IPS-11a (cell line): ENCODE results near the gene ANGPT4.
"Not testable (repeated sequence)": the region's sequence is repeated elsewhere in the genome, so short reads cannot be mapped to it uniquely, and the experiment has no call there.

ENCODE experiments used
- H3K4me3 ChIP-seq: one replicate; pipeline ENCODE4 v1.5.1; 2013; ENCODE audit warnings: low read depth, low read length, control low read depth

Gene ANGPT4

DNA sequence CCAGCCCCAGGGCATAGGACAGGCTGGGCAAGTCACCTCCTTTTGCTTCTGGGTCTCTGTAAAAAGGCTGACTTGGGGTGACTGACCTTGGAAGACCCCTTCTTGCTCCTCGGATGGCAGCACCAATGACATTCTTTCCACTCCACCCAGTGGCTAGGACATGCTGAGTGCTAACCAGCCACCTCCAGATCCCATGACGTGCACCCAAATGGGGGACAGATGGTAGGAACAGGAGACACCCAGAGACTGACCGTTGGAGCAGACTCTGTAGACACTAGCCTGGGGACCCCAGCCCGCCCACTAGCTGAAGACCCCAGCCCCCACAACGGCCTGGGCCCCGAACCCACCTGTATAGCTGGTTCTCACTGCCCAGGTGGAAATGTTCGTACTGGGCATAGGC is 38.3 kb downstream of the ANGPT4 start:
- H3K4me3 ChIP-seq: no peak overlapping the region

DNA sequence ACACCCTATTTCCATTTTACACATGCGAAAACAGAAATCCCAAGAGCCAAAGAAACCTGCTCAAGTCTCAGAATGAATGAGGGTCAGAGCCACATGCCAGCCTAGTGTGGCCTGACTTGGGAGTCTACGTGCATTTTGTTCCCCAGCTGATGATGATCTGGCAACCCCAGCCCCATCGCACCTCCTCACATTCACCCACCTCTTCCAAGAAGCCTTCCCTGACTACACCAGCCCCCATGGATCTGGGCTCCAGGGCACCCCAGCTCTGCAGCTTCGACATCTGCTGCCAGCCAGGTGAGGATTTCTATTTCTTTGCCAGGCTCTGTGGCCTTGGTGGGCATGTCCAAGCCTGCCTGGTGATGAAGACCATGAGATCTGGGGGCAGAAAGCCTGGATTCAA is 41.0 kb downstream of the ANGPT4 start:
- no peak overlapping the region for H3K4me3 ChIP-seq

DNA sequence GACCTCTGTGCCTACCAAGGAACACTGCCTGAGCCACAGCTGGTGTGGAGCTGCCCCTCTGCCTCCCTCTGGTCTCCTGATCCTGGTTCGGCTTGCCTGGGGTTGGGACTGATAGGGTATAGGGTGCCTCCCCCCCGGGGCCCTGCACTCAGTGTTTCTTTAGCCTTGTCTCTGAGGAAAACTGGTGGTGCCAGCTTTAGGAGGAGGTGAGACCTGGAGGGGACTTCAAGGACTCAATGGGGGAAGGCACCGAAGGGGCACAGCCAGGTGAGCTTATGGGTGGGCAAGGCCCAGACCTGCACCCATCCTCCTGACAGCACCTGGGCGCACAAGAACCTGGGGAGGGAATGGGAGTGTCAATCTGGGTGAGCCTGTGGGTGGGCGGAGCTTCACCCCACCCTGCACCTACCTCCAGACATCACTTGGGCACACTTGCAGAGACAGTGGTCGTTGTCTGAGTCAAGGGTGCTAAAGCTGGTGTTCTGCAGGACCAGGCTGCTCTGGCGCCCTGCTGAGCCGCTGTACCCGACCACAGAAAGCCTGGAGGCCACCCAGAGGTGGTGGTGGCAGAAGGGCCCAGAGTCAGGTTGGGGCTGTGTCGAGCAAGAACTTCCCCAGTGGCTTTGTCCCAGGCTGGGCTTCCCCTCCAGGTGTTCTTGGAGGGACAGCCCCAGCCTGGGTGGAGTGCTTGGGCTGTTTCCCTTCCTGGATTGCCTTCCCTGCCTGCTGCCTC is 42.1 kb downstream of the ANGPT4 start:
- no peak overlapping the region for H3K4me3 ChIP-seq

DNA sequence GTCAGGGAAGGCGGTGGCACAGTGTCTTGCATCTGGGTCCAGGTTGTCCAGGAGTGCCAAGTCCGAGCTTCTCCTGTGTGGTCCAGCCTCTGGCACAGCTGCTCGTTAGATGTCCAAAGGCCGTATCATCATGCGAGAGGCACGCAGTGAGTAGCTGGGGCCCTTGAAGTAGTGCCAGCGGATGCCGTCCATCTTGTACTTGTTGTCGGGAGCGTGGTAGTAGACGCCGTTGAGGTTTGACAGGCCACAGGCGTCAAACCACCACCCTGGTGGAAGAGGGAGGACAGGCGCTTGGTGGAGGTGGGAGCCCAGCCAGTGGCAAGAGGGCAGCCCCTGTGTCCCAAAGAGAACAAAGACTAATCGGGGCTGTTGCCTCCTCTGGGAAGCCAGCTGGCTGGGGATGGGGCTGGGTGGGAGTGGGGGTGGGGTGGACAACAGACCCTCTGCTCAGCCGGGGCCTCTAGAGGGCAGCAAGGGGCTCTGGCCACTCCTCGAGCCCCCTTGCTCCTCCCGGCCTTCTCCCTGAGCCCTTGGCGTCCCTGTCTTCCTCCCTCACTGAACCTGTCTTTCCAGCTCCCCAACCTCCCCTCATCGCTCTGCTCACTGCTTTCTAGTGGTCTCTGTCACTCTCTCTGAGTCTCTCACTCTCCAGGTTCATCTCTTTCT is 43.1 kb downstream of the ANGPT4 start:
- no peak overlapping the region for H3K4me3 ChIP-seq

DNA sequence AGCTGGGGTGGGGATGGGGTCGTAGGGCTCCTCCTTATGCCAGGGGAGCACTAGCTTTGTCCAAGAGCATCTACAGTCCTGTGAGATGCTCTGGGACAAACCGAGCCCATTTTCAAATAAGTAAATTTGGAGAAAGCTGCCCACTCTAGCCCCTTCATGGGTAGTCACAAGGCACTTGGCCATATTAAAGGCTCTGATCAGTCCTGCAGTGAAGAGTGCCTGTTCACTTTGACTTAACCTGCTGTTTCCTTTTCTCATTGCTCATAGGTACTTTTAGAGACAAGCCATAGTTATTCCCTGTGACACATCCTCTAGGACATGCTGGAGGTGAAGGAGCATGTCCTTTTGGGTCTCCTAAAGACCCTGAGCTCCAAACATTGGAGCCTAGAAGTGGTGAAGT is 44.2 kb downstream of the ANGPT4 start:
- H3K4me3 ChIP-seq: no peak overlapping the region

DNA sequence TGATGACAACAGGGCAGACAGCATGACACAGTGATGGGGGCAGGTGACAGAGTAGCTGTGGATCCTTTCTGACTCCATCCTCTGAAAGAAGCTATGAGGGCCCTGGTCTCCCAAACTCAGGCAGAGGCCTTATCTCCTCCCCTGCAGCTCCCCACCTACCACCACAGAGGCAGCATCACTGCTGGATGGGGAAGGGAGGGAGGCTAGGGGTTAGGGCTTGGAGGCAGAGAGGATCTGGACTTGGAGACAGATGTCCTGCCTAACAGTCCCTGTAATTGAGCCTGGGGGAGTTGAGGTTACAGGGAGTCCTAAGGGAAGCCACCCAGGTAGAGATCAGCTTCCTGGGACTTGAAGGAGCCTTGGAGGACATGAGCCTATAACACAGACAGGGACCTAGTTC is 44.7 kb downstream of the ANGPT4 start:
- no peak overlapping the region for H3K4me3 ChIP-seq

DNA sequence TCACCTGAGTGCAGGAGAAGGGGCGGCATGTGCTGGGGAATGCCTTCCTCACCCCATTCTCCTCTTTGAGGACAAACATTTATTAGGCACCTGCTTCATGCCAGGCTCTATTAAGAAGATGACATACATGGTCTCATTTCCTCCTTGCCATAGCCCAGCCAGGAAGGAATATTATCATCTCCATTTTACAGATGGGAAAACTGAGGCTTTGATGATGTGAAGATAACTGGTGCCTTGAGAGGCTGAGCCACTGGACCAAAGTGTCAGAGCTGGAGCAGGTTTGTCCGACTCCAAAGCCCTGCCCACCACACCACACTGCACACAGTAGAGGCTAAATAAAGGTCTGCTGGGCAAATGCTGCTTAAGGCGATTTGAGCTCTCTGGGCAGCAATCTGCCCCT is 45.4 kb downstream of the ANGPT4 start:
- H3K4me3 ChIP-seq: no peak overlapping the region

DNA sequence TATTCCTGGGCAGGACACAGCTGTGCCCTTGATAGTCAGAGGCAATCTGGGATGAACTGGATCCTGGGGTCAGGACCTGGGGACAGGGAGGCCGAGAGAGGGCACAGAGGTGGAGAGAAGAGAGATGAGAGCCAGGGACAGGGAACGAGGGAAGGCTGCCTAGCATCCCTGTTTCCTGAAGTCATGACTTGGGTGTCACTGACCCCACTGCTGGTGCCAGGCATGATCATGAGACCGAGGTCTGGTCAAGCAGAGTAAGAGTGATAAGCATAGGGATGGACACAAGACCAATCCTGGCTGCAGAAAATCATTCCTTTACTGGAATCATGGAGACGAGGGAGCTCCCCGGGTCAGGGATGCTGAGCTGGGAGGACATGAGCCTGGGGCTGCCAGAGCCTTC is 46.5 kb downstream of the ANGPT4 start:
- H3K4me3 ChIP-seq: no peak overlapping the region

DNA sequence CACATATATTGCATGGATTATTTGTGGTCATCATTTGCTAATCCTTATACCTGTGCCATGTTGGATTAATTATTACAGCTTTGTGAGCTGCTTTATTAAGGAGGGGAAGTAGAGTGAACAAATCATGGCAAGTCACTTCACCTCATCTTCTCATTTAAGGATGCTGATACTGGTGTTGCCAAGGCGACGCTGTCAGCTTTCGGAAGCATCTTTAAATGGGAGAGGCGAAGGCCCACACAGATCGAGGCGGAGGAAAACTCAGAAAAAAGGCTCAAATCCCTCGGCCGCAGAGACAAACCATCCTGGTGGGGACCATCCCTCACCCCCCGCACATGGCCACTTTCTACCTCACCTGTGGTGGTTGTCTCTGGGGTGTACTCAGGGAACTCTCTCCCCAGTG is 47.9 kb downstream of the ANGPT4 start:
- no peak overlapping the region for H3K4me3 ChIP-seq

DNA sequence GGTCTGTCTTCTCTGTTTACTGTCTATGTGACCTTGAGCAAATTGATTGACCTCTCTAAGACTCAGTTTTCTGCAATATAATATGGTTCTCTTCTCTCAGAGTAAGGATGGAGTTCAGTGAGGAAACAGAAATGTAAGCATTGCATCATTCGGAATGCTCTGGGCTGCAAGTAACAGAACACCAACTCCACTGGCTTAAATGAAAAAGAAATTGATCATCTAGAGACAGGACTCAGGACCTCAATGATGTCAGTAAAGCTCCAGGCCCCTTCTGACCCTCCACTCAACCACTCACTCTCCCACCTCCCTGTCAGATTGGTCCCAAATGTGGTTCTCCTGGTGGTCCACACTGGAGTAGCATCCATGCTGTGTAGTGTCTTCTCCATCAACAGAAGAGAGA is 50.7 kb downstream of the ANGPT4 start:
- no peak overlapping the region for H3K4me3 ChIP-seq

DNA sequence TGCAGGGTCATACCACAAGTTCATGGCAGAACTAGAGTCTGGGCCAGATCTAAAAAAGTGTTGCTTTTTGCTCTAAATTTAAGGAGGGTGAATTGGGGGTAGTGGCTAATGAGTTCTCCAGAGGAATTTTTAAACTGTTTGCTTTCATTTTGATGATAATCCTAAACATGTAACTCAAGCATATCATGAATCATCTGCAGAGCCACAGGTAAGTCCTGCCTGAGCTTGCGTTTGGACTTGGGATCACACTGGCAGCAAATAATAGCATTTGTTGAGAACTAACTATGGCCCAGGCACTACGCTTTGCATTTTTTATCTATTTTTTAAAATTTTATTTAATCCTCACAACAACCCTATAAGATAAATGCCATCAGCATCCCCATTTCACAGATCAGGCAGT is 55.2 kb downstream of the ANGPT4 start:
- no peak overlapping the region for H3K4me3 ChIP-seq

DNA sequence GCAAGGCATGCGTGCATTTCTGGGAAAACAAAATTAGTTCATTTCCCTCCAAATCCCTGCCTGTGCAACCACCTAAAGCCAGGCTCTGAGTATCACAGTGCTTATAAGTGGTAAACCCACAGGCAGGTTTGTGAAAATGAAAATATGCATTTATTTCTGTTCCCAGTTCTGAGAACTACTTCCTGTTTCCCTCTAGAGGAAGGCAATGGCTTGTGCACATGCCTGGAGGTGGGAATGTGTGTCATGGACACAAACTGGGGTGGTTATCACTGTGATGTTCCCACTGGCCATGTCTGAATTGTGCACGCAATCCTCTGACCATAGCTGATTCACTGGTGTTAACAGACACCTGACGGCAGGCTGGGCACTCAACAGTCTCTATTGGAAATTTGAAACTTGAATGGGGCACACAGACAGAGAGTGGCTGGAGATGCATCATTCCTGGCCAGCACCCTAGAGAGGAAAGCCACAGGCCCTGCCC is 56.3 kb downstream of the ANGPT4 start:
- no peak overlapping the region for H3K4me3 ChIP-seq

DNA sequence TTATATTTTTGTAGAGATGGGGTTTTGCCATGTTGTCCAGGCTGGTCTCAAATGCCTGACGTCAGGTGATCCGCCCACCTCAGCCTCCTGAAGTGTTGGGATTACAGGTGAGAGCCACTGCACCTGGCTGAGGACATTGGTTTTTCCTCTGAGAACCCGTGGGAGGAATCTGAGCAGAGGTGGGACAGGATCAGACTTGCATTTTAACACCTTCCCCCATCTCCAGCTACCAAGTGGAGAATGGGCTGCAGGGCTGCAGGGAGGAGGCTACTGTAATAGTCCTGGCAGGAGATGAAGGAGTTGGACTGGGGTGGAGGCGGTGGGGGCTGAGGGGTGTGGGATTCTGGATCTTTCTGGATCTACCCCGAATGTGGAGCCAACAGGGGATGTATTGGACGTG is 58.1 kb downstream of the ANGPT4 start:
- no peak overlapping the region for H3K4me3 ChIP-seq

DNA sequence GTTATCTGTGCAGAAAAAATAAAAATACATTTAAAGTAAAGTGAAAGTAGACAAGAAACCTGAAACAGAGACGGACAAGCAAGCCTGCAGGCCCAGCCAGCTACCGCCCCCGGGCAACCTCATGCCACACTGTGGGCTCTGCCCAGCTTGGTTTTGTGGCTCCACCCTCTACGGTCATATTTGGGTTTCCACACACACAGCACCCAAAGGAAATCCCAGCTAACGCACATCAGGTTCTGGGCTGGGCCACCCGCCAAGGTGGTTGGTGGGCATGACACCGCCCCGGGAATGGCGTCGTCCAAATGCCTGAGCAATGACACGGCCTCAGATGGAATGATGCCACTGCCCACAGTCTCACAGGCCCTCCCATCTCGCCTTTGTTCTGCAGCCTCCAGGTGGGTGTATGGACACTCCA is 59.8 kb downstream of the ANGPT4 start:
- no peak overlapping the region for H3K4me3 ChIP-seq

DNA sequence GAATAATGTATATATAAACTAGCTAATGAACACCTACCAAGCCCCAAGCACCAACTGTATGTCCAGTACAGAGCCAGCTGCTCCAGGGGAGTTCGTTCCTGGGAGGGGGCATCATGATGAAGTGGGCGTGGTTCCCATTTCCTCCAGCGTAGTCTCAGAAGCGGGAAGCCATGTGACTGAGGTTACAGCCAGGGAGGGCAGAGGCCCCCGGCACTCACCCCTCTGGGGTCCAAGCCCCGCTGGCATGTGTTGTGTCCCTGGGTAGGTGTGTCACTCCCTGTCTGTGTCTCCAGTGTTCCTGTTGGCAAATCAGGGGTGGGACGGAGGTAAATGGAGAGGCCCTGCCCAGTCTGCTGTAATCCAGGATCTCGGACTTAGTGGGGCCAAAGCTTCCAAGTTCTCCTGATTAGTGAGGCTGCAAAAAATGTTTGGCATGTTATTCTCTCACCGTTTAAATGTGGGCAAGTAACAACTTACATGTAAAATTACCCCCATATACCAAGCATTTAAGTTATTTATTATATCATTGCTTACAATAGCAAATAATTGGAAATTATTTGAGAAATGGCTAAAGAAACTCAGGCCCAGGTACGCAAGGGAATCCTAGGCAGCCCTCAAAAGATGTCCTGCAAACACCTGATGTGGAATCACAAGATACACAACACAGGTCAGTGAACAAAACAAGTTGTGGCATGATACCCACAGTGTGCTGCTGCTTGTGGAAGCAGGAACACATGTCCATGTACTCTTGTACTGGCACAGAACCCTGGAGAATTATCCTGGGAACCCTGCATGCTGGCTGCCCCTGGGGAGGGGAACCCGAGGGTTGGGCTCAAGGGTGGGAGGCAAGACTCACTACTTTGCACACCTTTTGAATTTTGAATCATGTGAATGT is 60.4 kb downstream of the ANGPT4 start:
- no peak overlapping the region for H3K4me3 ChIP-seq

DNA sequence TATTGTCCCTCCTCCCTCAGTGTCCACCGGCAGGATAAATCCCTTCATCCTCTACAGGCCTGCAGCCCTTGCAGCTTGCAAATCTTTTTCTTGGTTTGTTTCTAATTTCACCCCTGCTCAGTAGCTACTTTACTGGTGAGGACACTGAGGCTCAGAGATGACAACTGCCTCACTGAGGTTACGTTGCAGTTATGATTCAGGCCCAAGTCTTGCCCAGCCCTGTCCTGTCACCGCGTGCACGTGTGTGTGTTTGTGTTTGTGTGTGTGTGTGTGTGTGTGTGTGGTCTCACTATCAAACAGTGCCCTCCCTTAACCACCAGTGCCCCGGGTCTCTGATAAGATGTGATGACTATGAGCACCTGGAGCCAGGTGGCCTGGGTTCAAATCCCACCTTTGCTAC is 61.5 kb downstream of the ANGPT4 start:
- no peak overlapping the region for H3K4me3 ChIP-seq

DNA sequence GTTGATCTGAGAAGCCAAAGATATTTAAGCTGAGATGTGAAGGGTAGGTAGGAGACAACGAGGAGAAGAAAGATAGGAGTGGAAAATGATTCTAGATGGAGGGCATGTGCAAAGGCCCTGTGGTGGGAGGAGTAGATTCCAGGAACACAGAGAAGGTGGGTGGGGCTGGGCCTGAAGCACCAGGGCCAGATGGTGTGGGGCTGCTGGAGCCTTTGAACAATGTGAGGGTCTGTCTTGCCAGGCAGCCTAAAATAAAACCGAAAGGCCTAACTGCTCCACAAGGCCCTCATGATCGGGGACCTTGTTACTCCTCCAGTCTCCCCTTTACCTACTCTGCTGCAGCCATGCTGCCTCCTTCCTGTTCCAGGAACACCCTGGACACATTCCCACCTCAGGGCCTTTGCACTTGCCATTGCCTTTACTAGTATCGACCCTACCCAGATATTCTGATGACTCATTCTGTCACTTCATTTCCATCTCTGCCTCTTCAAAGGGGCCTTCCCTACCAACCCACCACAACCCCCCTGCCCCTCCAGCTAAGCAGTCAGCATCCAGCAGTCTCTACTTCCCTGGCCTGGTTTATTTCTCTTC is 62.6 kb downstream of the ANGPT4 start:
- H3K4me3 ChIP-seq: no peak overlapping the region

DNA sequence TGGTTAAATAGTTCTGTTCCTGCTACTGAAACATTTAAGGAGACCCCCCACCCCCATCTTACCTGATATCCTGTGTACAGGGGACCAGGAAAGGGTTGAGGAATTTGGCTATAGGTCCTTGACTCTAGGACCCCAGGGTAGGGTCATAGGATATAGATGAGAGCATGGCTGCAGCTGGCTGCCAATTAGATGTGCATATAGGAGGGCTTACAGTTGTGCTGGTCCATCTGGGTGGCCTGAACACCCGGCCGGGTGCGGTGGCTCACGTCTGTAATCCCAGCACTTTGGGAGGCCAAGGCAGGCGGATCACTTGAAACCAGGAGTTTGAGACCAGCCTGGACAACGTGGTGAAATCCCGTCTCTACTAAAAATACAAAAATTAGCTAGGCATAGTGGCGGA is 67.4 kb downstream of the ANGPT4 start:
- H3K4me3 ChIP-seq: not testable (repeated sequence)

DNA sequence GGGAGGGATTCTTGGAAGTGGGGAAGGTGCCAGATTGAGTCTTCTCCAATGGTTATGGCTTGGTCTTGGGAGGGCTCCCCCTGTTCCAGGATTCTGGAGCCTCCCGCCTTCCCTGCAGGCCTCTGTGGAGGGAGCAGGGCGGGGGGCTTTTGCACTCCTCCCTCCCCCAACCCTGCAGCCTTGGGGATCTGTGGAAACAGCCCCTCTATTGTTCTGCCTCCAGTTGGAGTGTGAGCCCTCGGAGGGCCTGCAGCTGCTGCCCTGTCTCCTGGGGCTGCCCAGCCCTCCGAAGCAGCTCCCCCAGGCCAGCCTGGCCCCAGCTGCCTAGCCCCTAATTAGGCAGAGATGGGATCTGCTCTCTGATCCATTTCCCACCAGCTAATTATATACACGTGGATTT is 67.9 kb downstream of the ANGPT4 start:
- H3K4me3 ChIP-seq: no peak overlapping the region

DNA sequence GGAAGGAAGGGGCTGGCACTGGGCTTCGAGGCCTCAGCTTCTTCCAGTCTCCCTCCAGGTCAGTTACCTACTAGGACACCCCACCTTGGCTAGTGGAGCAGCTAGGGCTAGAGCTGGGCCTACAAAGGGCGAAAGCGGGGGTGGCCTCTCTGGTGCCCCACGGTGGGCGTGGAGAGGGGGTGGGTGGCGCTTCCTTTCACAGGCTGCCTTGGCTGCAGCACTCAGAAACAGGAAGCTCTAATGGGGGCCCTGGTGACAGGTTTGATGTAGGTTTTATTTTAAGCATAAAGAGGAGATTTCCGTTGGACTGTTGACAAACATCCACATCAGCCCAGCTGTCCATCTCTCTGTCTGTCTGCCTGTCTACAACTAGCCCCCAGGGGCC is 69.2 kb downstream of the ANGPT4 start:
- no peak overlapping the region for H3K4me3 ChIP-seq
